GM23338 (cell line): ENCODE results near the gene S100A1. TPM values are rescaled to one million over a fixed set of nuclear protein-coding genes. Genes with fewer than 3 reads are reported as not detected.

Experiments
- ATAC-seq: fragments of 200-7000 bp; cut with Tn5 transposase; 3 replicates; pipeline ENCODE4 v1.9.1; 2020
- DNase-seq: peaks from one replicate; pipeline ENCODE4 v3.0.0-alpha.2; 2015; ENCODE audit warnings: low spot score
- H2AFZ ChIP-seq: fragments of 200-600 bp; sonication (generic); 2 replicates; pipeline ENCODE4 v1.8.0; 2016; ENCODE audit warnings: antibody characterized with exemption, mild to moderate bottlenecking, moderate library complexity
- H3F3A ChIP-seq: fragments of 200-600 bp; sonication (generic); replicated peaks from 2 replicates; pipeline ENCODE4 v1.8.0; 2017; ENCODE audit warnings: antibody characterized with exemption, mixed run types, low read depth
- H3K27ac ChIP-seq: fragments of 200-600 bp; sonication (generic); 2 replicates; pipeline ENCODE4 v1.6.1; 2016; ENCODE audit warnings: low read depth
- H3K27me3 ChIP-seq: fragments of 200-600 bp; sonication (generic); 2 replicates; pipeline ENCODE4 v1.8.0; 2016; ENCODE audit warnings: mild to moderate bottlenecking, mixed run types, moderate library complexity; ENCODE audit not compliant: insufficient read depth
- H3K36me3 ChIP-seq: fragments of 200-600 bp; sonication (generic); 2 replicates; pipeline ENCODE4 v1.8.0; 2016; ENCODE audit warnings: mild to moderate bottlenecking; ENCODE audit not compliant: insufficient read depth
- H3K4me1 ChIP-seq: fragments of 200-600 bp; sonication (generic); 2 replicates; pipeline ENCODE4 v1.8.0; 2016; ENCODE audit warnings: mild to moderate bottlenecking, moderate library complexity; ENCODE audit not compliant: insufficient read depth
- H3K4me2 ChIP-seq: fragments of 200-600 bp; sonication (generic); 2 replicates; pipeline ENCODE4 v1.7.1; 2017; ENCODE audit warnings: mixed run types
- H3K4me3 ChIP-seq: fragments of 200-600 bp; sonication (generic); 2 replicates; pipeline ENCODE4 v1.6.1; 2016; ENCODE audit warnings: mixed run types
- H3K79me2 ChIP-seq: fragments of 200-600 bp; sonication (generic); replicated peaks from 2 replicates; pipeline ENCODE4 v1.8.0; 2017; ENCODE audit warnings: mild to moderate bottlenecking; ENCODE audit not compliant: insufficient read depth
- H3K9me2 ChIP-seq: fragments of 200-600 bp; sonication (generic); 2 replicates; pipeline ENCODE4 v1.8.0; 2017; ENCODE audit not compliant: insufficient read depth
- H4K20me1 ChIP-seq: fragments of 200-600 bp; sonication (generic); replicated peaks from 2 replicates; pipeline ENCODE4 v1.8.0; 2017; ENCODE audit warnings: mild to moderate bottlenecking; ENCODE audit not compliant: insufficient read depth
- H3K27ac Mint-ChIP-seq: 2 replicates; pipeline ENCODE4 v1.8.0; 2020; ENCODE audit warnings: inconsistent platforms, mild to moderate bottlenecking, moderate library complexity, mixed read lengths
- H3K27me3 Mint-ChIP-seq: 3 replicates; pipeline ENCODE4 v1.8.0; 2022; ENCODE audit warnings: low read depth, mild to moderate bottlenecking, moderate library complexity, mixed read lengths, inconsistent platforms; ENCODE audit not compliant: insufficient read depth, poor library complexity
- H3K36me3 Mint-ChIP-seq: 3 replicates; pipeline ENCODE4 v1.8.0; 2021; ENCODE audit warnings: low read depth, mild to moderate bottlenecking, inconsistent platforms, moderate library complexity, mixed read lengths
- H3K4me1 Mint-ChIP-seq: 3 replicates; pipeline ENCODE4 v1.8.0; 2020; ENCODE audit warnings: mild to moderate bottlenecking, inconsistent platforms, mixed read lengths
- H3K4me3 Mint-ChIP-seq: 3 replicates; pipeline ENCODE4 v1.8.0; 2021; ENCODE audit warnings: moderate library complexity, mild to moderate bottlenecking, inconsistent platforms, mixed read lengths
- H3K9me3 Mint-ChIP-seq: 3 replicates; pipeline ENCODE4 v1.8.0; 2020; ENCODE audit warnings: moderate library complexity, mild to moderate bottlenecking, inconsistent platforms, mixed read lengths
- CTCF ChIP-seq, 2 experiments: fragments of 200-600 bp in 1 of 2; sonication (generic) in 1 of 2; conservative IDR thresholded peaks; 2 replicates each; pipeline versions ENCODE4 v1.5.1 to v1.6.1; 2016 to 2017; ENCODE audit warnings: antibody characterized with exemption in 2 of 2, low read depth in 2 of 2, mild to moderate bottlenecking in 2 of 2, moderate library complexity in 1 of 2
- EZH2 ChIP-seq: fragments of 200-600 bp; sonication (generic); IDR thresholded peaks from one replicate; pipeline ENCODE4 v1.8.0; 2017; ENCODE audit warnings: antibody characterized with exemption, mild to moderate bottlenecking, low read depth; ENCODE audit not compliant: unreplicated experiment
- STAT1 ChIP-seq: IDR thresholded peaks from one replicate; pipeline ENCODE4 v1.6.1; 2016; ENCODE audit warnings: antibody characterized with exemption; ENCODE audit not compliant: unreplicated experiment
- polyA plus RNA-seq: library from polyadenylated mRNA; unstranded; fragments of >200 nt; fragmentation: Nextera tagmentation; extraction: Ambion mirVana; gene quantifications from 2 replicates; pipeline ENCODE4 v1.2.1, GENCODE V29; 2016
- total RNA-seq: library from RNA; depleted of rRNA; stranded (reverse); fragments of >200 nt; shearing (Covaris generic); gene quantifications from 2 replicates; pipeline ENCODE4 v1.2.3, GENCODE V29; 2014

Gene S100A1
- total and polyA plus RNA-seq, 2 experiments from 2014 or later = 0.13 to 0.66 TPM

- Histone ChIP-seq H4K20me1 (no peaks in the 10 kb centered on the region), H3K4me2 (peak overlapping the region; percentile 99), H3K9me2 (no peaks in the 10 kb centered on the region), H2AFZ (peak overlapping the region; percentile 98; the same call in 1 of the 2 replicates), H3F3A (peaks cover 7% of the 10 kb centered on the region), H3K4me3 (peak overlapping the region; percentile 85), H3K79me2 (no peaks in the 10 kb centered on the region), H3K27me3 (peaks cover 35% of the 10 kb centered on the region), H3K36me3 (no peaks in the 10 kb centered on the region), H3K27ac (no peak overlapping the region), H3K4me1 (peaks cover 6% of the 10 kb centered on the region)
- peaks cover 14% of the 10 kb centered on the region for H3K36me3 Mint-ChIP-seq
- H3K9me3 Mint-ChIP-seq = no peaks in the 10 kb centered on the region; the same call in 2 of the 3 replicates
- peaks cover 25% of the 10 kb centered on the region for H3K27me3 Mint-ChIP-seq
- TF ChIP-seq CTCF (conservative IDR thresholded peaks at IDR 0.05; ENCODE audit: low read depth in 2 of 2) (peak; percentile 86 to 97), STAT1 (no peak)
- peak; percentile 64 for ATAC-seq
- no peak overlapping the region for H3K27ac Mint-ChIP-seq
- peak; percentile 85 for DNase-seq
- H3K4me1 Mint-ChIP-seq = peaks cover 24% of the 10 kb centered on the region
- peak overlapping the region; percentile 84 for H3K4me3 Mint-ChIP-seq
Measured at GRCh38 chr1:153677718-153678518, 49.7 kb downstream of the S100A1 start.

GRCh38 chr1:153678519-153679336, 50.5 kb downstream of the S100A1 start, which contains the start of gene NPR1:
TSS of gene NPR1 (plus strand) at chr1:153678688. CDS start at chr1:153679109, 421 bp downstream.
- peak; percentile 68 for ATAC-seq
- peak within 1 kb of the TSS; percentile 99 for H3K4me2 ChIP-seq
- peaks cover 35% of the 10 kb centered on the region for H3K27me3 ChIP-seq

More at GRCh38 chr1:153678519-153679336, 50.5 kb downstream of the S100A1 start, which contains the start of gene NPR1:
- Mint-ChIP-seq H3K36me3 (peaks cover 21% of the 10 kb centered on the region), H3K9me3 (no peaks in the 10 kb centered on the region; the same call in 2 of the 3 replicates), H3K27me3 (peaks cover 25% of the 10 kb centered on the region), H3K4me1 (peaks cover 24% of the 10 kb centered on the region), H3K27ac (no peak within 1 kb of the TSS), H3K4me3 (peak within 1 kb of the TSS; percentile 84)
- Histone ChIP-seq H3K79me2 (no peaks in the 10 kb centered on the region), H3K4me1 (peaks cover 6% of the 10 kb centered on the region), H3K27ac (no peak within 1 kb of the TSS), H3F3A (peaks cover 7% of the 10 kb centered on the region), H3K4me3 (peak within 1 kb of the TSS; percentile 85), H4K20me1 (no peaks in the 10 kb centered on the region), H3K36me3 (no peaks in the 10 kb centered on the region), H3K9me2 (no peaks in the 10 kb centered on the region), H2AFZ (peak within 1 kb of the TSS; percentile 98)
- TF ChIP-seq EZH2 (peak; percentile 59), CTCF (conservative IDR thresholded peaks at IDR 0.05; ENCODE audit: low read depth in 2 of 2) (no peak; a peak in 1 of 4 replicates)
- DNase-seq = peak; percentile 78
